ENCODE data around the gene KCNE2. TPM values are rescaled to one million over a fixed set of nuclear protein-coding genes. Genes with fewer than 3 reads are reported as not detected.

KCNE2 gene
- total and polyA plus RNA-seq, 2 experiments from 2014 or later = 0.33 TPM; not detected in 1

GRCh38 chr21:34362670-34363069 lies 1.1 kb upstream of the KCNE2 start:
- no peak overlapping the region; the same call in 1 of the 2 replicates for H2AFZ ChIP-seq
- H3K79me2 ChIP-seq (ENCODE audit: insufficient read depth) = no peaks in the 10 kb centered on the region
- no peak overlapping the region for H3K9ac ChIP-seq
- in situ Hi-C loops (cut with MboI) = no loop called here
- peaks cover 5% of the 10 kb centered on the region; the same call in 1 of the 2 replicates for H3K4me1 ChIP-seq (ENCODE audit: insufficient read depth)
- no peaks in the 10 kb centered on the region for H3K36me3 ChIP-seq (ENCODE audit: low read depth)
- 99 to 100% methylated on average over 3 of the region's 3 CpGs for WGBS, 2 experiments (ENCODE audit: low coverage in 1 of 2, low lambda C conversion rate in 2 of 2, missing lambda C conversion rate in 2 of 2)
- H3K9me3 ChIP-seq (ENCODE audit: low read depth) = no peaks in the 10 kb centered on the region
- TF ChIP-seq EZH2phosphoT487 (IDR thresholded peaks at IDR 0.05; ENCODE audit: insufficient read depth, low read depth) (no peak), EZH2 (IDR thresholded peaks at IDR 0.05; ENCODE audit: insufficient read depth, poor library complexity, severe bottlenecking) (no peak)
- H3F3A ChIP-seq (ENCODE audit: insufficient read depth) = no peaks in the 10 kb centered on the region
- H3K27me3 ChIP-seq (replicated peaks; ENCODE audit: insufficient read depth) = peaks cover 9% of the 10 kb centered on the region
- H3K4me3 ChIP-seq = no peak overlapping the region
- no peak for DNase-seq
- H3K9me2 ChIP-seq (ENCODE audit: insufficient read depth) = no peaks in the 10 kb centered on the region
- H3K27ac ChIP-seq = no peak overlapping the region
- H3K4me2 ChIP-seq (ENCODE audit: unreplicated experiment) = no peak overlapping the region
- H4K20me1 ChIP-seq (ENCODE audit: insufficient read depth) = no peaks in the 10 kb centered on the region

- H3F3A ChIP-seq (ENCODE audit: insufficient read depth) = no peaks in the 10 kb centered on the region
- H4K20me1 ChIP-seq (ENCODE audit: insufficient read depth) = no peaks in the 10 kb centered on the region
- H3K36me3 ChIP-seq (ENCODE audit: low read depth) = no peaks in the 10 kb centered on the region
- no peaks in the 10 kb centered on the region; the same call in 1 of the 2 replicates for H3K27me3 ChIP-seq (replicated peaks; ENCODE audit: insufficient read depth)
- peaks cover 5% of the 10 kb centered on the region; the same call in 1 of the 2 replicates for H3K4me1 ChIP-seq (ENCODE audit: insufficient read depth)
- no peaks in the 10 kb centered on the region for H3K79me2 ChIP-seq (ENCODE audit: insufficient read depth)
- no peak overlapping the region for H2AFZ ChIP-seq
- in situ Hi-C loops (cut with MboI) = no loop called here
- no peak for DNase-seq
- no peak overlapping the region for H3K9ac ChIP-seq
- no peak overlapping the region for H3K27ac ChIP-seq
- H3K9me2 ChIP-seq (ENCODE audit: insufficient read depth) = no peaks in the 10 kb centered on the region
- no peaks in the 10 kb centered on the region for H3K9me3 ChIP-seq (ENCODE audit: low read depth)
- H3K4me2 ChIP-seq (ENCODE audit: unreplicated experiment) = no peak overlapping the region
- no peak for TF ChIP-seq EZH2 (IDR thresholded peaks at IDR 0.05; ENCODE audit: insufficient read depth, poor library complexity, severe bottlenecking)
- no peak for TF ChIP-seq EZH2phosphoT487 (IDR thresholded peaks at IDR 0.05; ENCODE audit: insufficient read depth, low read depth)
- no peak overlapping the region for H3K4me3 ChIP-seq
Measured at GRCh38 chr21:34364921-34365320, 1.1 kb downstream of the KCNE2 start.

GRCh38 chr21:34365809-34366208 lies 2.0 kb downstream of the KCNE2 start:
- Histone ChIP-seq H3K4me3 (no peak overlapping the region), H3K9me3 (ENCODE audit: low read depth) (no peaks in the 10 kb centered on the region), H3K9me2 (ENCODE audit: insufficient read depth) (no peaks in the 10 kb centered on the region), H4K20me1 (ENCODE audit: insufficient read depth) (no peaks in the 10 kb centered on the region), H3K79me2 (ENCODE audit: insufficient read depth) (no peaks in the 10 kb centered on the region), H3K4me2 (ENCODE audit: unreplicated experiment) (no peak overlapping the region), H3K9ac (no peak overlapping the region), H3K36me3 (ENCODE audit: low read depth) (no peaks in the 10 kb centered on the region), H3F3A (ENCODE audit: insufficient read depth) (no peaks in the 10 kb centered on the region), H3K27me3 (replicated peaks; ENCODE audit: insufficient read depth) (no peaks in the 10 kb centered on the region; the same call in 1 of the 2 replicates), H3K4me1 (ENCODE audit: insufficient read depth) (peaks cover 5% of the 10 kb centered on the region; the same call in 1 of the 2 replicates), H2AFZ (no peak overlapping the region), H3K27ac (no peak overlapping the region)
- DNase-seq = no peak
- WGBS, 2 experiments (ENCODE audit: low coverage in 1 of 2, low lambda C conversion rate in 2 of 2, missing lambda C conversion rate in 2 of 2) = 72% methylated on average over 6 of the region's 6 CpGs
- in situ Hi-C loops (cut with MboI) = no loop called here
- TF ChIP-seq EZH2 (IDR thresholded peaks at IDR 0.05; ENCODE audit: insufficient read depth, poor library complexity, severe bottlenecking) = no peak

GRCh38 chr21:34367320-34367935 lies 3.6 kb downstream of the KCNE2 start:
- Histone ChIP-seq H3K36me3 (ENCODE audit: low read depth) (no peaks in the 10 kb centered on the region), H3K27ac (no peak overlapping the region), H2AFZ (0 out of 2 replicates have a peak overlapping the region, but pooled peaks have one; percentile 1), H4K20me1 (ENCODE audit: insufficient read depth) (no peaks in the 10 kb centered on the region), H3F3A (ENCODE audit: insufficient read depth) (no peaks in the 10 kb centered on the region), H3K4me3 (no peak overlapping the region), H3K4me2 (ENCODE audit: unreplicated experiment) (no peak overlapping the region), H3K4me1 (ENCODE audit: insufficient read depth) (peaks cover 5% of the 10 kb centered on the region; the same call in 1 of the 2 replicates), H3K79me2 (ENCODE audit: insufficient read depth) (no peaks in the 10 kb centered on the region), H3K9ac (no peak overlapping the region), H3K9me2 (ENCODE audit: insufficient read depth) (no peaks in the 10 kb centered on the region), H3K27me3 (replicated peaks; ENCODE audit: insufficient read depth) (no peaks in the 10 kb centered on the region), H3K9me3 (ENCODE audit: low read depth) (no peaks in the 10 kb centered on the region)
- peak; percentile 93 for DNase-seq
- in situ Hi-C loops (cut with MboI) = no loop called here
- WGBS, 2 experiments (ENCODE audit: low coverage in 1 of 2, low lambda C conversion rate in 2 of 2, missing lambda C conversion rate in 2 of 2) = 63 to 68% methylated on average over 3 of the region's 3 CpGs
- TF ChIP-seq EZH2phosphoT487 (IDR thresholded peaks at IDR 0.05; ENCODE audit: insufficient read depth, low read depth) = no peak
- TF ChIP-seq EZH2 (IDR thresholded peaks at IDR 0.05; ENCODE audit: insufficient read depth, poor library complexity, severe bottlenecking) = no peak
